ENCODE measurements around the gene CIBAR2. TPM values are rescaled to one million over a fixed set of nuclear protein-coding genes. Genes with fewer than 3 reads are reported as not detected.
"Not testable (repeated sequence)": the region's sequence is repeated elsewhere in the genome, so short reads cannot be mapped to it uniquely, and the experiment has no call there.

CIBAR2 gene
- total RNA-seq, 4 donors from 2014 or later: 0.79 TPM; not detected in 3

DNA sequence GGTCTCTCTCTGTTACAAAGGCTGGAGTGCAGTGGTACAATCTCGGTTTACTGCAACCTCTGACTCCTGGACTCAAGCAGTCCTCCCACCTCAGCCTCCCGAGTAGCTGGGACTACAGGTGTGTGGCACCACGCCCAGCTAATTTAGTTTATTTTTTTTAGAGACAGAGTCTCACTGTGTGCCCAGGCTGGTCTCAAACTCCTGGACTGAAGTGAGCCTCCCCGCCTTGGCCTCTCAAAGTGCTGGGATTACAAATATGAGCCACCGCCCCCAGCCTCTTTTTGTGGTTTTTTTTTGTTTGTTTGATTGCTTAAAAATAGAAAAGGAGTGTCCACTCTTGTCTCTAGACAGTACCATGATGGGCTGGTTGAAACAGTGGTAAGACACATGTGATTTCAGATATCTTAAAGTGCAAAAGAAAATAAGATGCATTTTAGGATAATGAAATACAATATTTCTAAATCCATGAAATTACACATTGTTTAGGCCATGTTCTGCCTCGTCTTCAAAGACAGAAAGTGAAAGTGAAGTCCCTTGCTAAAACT is 57.3 kb downstream of the CIBAR2 start:
- intact Hi-C loops (cut with DNase I; ENCODE audit: low total_unique reads): no loop called here
- no peak for DNase-seq
- in situ Hi-C loops (cut with MboI; ENCODE audit: low pct_ligation_motif_present in 1 of 4, low pct_unique_long_range_greater_than_20kb in 1 of 4, low sequenced_read_pairs in 3 of 4): no loop called here
- Histone ChIP-seq H3K9me3 (no peaks in the 10 kb centered on the region), H3K36me3 (no peaks in the 10 kb centered on the region), H3K4me3 (peak overlapping the region in 1 of 4 donors; percentile 32), H3K4me1 (peaks cover 21 to 45% (median 38%) of the 10 kb centered on the region in 4 donors), H3K27ac (peak overlapping the region; percentile 69 to 87 (median 82)), H3K27me3 (no peaks in the 10 kb centered on the region)
- TF ChIP-seq CTCF (IDR thresholded peaks at IDR 0.05) (no peak), POLR2AphosphoS5 (IDR thresholded peaks at IDR 0.05) (no peak), EP300 (IDR thresholded peaks at IDR 0.05; ENCODE audit: low read depth) (no peak), POLR2A (IDR thresholded peaks at IDR 0.05) (no peak)
- 48 to 61% methylated on average over 4 to 6 of the region's 6 CpGs for WGBS, 2 donors (ENCODE audit: low coverage in 1 of 2)

DNA sequence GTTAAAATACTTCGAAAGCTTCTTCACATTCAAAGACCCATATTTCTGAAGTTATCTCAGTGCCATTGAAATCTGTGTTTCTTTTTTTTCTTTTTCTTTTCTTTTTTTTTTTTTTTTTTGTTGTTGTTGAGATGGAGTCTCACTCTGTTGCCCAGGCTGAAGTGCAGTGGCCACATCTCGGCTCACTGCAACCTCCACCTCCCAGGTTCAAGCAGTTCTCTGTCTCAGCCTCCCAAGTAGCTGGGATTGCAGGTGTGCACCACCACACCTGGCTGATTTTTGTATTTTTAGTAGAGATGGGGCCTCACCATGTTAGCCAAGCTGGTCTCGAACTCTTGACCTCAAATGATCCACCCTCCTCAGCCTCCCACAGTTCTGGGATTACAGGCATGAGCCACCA is 58.0 kb downstream of the CIBAR2 start:
- H3K36me3 ChIP-seq; H3K9me3 ChIP-seq; DNase-seq; in situ Hi-C loops (cut with MboI; ENCODE audit: low pct_ligation_motif_present in 1 of 4, low pct_unique_long_range_greater_than_20kb in 1 of 4, low sequenced_read_pairs in 3 of 4); H3K27me3 ChIP-seq; H3K4me3 ChIP-seq; intact Hi-C loops (cut with DNase I; ENCODE audit: low total_unique reads): not testable (repeated sequence)
- Histone ChIP-seq H3K4me1 (peaks cover 21 to 52% (median 43%) of the 10 kb centered on the region in 4 donors), H3K27ac (peak overlapping the region; percentile 69 to 87 (median 82))
- 81 to 94% methylated on average over 2 to 3 of the region's 3 CpGs for WGBS, 2 donors (ENCODE audit: low coverage in 1 of 2)

- peaks cover 24 to 69% (median 52%) of the 10 kb centered on the region in 4 donors for H3K4me1 ChIP-seq
- no peaks in the 10 kb centered on the region for H3K9me3 ChIP-seq
- no peak for DNase-seq
- no peak overlapping the region for H3K4me3 ChIP-seq
- TF ChIP-seq CTCF (IDR thresholded peaks at IDR 0.05) (no peak), EP300 (IDR thresholded peaks at IDR 0.05; ENCODE audit: low read depth) (no peak), POLR2A (IDR thresholded peaks at IDR 0.05) (no peak), POLR2AphosphoS5 (IDR thresholded peaks at IDR 0.05) (no peak)
- H3K27ac ChIP-seq: no peak overlapping the region
- WGBS, 2 donors (ENCODE audit: low coverage in 1 of 2): 92% methylated on average over 6 to 10 of the region's 10 CpGs
- H3K36me3 ChIP-seq: no peaks in the 10 kb centered on the region
- intact Hi-C loops (cut with DNase I; ENCODE audit: low total_unique reads): no loop called here
- no peaks in the 10 kb centered on the region for H3K27me3 ChIP-seq
- in situ Hi-C loops (cut with MboI; ENCODE audit: low pct_ligation_motif_present in 1 of 4, low pct_unique_long_range_greater_than_20kb in 1 of 4, low sequenced_read_pairs in 3 of 4): no loop called here
Observed at GRCh38 chr16:85052536-85052935, 59.7 kb downstream of the CIBAR2 start.

GRCh38 chr16:85051683-85052082 is 60.6 kb downstream of the CIBAR2 start:
- Histone ChIP-seq H3K36me3 (no peaks in the 10 kb centered on the region), H3K27ac (peak overlapping the region in 1 of 4 donors; percentile 26), H3K4me1 (peaks cover 31 to 74% (median 55%) of the 10 kb centered on the region in 4 donors), H3K4me3 (no peak overlapping the region), H3K9me3 (no peaks in the 10 kb centered on the region), H3K27me3 (no peaks in the 10 kb centered on the region)
- TF ChIP-seq EP300 (IDR thresholded peaks at IDR 0.05; ENCODE audit: low read depth) (no peak), POLR2A (IDR thresholded peaks at IDR 0.05) (no peak), CTCF (IDR thresholded peaks at IDR 0.05) (no peak), POLR2AphosphoS5 (IDR thresholded peaks at IDR 0.05) (no peak)
- no peak for DNase-seq
- intact Hi-C loops (cut with DNase I; ENCODE audit: low total_unique reads): no loop called here
- 80 to 83% methylated on average over 8 of the region's 8 CpGs for WGBS, 2 donors (ENCODE audit: low coverage in 1 of 2)
- in situ Hi-C loops (cut with MboI; ENCODE audit: low pct_ligation_motif_present in 1 of 4, low pct_unique_long_range_greater_than_20kb in 1 of 4, low sequenced_read_pairs in 3 of 4): no loop called here

GRCh38 chr16:85051067-85051581 is 61.1 kb downstream of the CIBAR2 start:
- DNase-seq: no peak
- H3K4me1 ChIP-seq: peaks cover 26 to 74% (median 52%) of the 10 kb centered on the region in 4 donors

More at GRCh38 chr16:85051067-85051581, 61.1 kb downstream of the CIBAR2 start:
- Histone ChIP-seq H3K9me3 (no peaks in the 10 kb centered on the region), H3K4me3 (no peak overlapping the region), H3K27ac (peak overlapping the region in 3 of 4 donors; percentile 21 to 86 (median 26)), H3K27me3 (no peaks in the 10 kb centered on the region), H3K36me3 (no peaks in the 10 kb centered on the region)
- no peak for TF ChIP-seq POLR2AphosphoS5 (IDR thresholded peaks at IDR 0.05)
- TF ChIP-seq CTCF (IDR thresholded peaks at IDR 0.05): no peak
- TF ChIP-seq POLR2A (IDR thresholded peaks at IDR 0.05): no peak
- no peak for TF ChIP-seq EP300 (IDR thresholded peaks at IDR 0.05; ENCODE audit: low read depth)
- intact Hi-C loops (cut with DNase I; ENCODE audit: low total_unique reads): no loop called here
- in situ Hi-C loops (cut with MboI; ENCODE audit: low pct_ligation_motif_present in 1 of 4, low pct_unique_long_range_greater_than_20kb in 1 of 4, low sequenced_read_pairs in 3 of 4): no loop called here
- 63 to 65% methylated on average over 6 to 8 of the region's 8 CpGs for WGBS, 2 donors (ENCODE audit: low coverage in 1 of 2)
